ENCODE data around the gene PTPRE.

DNA sequence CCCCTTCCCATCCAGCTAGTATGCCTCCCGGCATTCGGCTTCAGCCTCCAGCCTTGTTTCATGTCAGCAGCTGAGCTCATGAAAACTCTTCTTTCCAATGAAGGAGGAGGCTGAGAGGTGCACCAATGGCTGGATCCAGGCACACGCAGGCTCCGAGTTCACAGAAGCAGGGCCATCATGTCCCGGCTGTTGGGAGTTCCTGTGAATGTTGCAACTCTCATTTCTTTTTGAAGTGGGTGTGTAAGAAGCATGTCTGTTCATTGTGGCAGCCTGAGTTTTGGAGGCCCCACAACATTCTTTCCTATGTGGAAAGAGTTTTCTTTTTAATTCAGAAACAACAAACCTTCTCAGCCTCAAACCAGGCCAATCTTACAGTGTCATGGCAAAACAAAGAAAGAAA, 89.7 kb downstream of the PTPRE start:
- TF ChIP-seq, protein P1, sequence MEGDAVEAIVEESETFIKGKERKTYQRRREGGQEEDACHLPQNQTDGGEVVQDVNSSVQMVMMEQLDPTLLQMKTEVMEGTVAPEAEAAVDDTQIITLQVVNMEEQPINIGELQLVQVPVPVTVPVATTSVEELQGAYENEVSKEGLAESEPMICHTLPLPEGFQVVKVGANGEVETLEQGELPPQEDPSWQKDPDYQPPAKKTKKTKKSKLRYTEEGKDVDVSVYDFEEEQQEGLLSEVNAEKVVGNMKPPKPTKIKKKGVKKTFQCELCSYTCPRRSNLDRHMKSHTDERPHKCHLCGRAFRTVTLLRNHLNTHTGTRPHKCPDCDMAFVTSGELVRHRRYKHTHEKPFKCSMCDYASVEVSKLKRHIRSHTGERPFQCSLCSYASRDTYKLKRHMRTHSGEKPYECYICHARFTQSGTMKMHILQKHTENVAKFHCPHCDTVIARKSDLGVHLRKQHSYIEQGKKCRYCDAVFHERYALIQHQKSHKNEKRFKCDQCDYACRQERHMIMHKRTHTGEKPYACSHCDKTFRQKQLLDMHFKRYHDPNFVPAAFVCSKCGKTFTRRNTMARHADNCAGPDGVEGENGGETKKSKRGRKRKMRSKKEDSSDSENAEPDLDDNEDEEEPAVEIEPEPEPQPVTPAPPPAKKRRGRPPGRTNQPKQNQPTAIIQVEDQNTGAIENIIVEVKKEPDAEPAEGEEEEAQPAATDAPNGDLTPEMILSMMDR (IDR thresholded peaks at IDR 0.05) = no peak
- no peak for TF ChIP-seq POLR2A (IDR thresholded peaks at IDR 0.05)

Data from right lobe of liver (tissue), 4 donors.